Activated T-cell treated with anti-CD3 and anti-CD28 coated beads, Interleukin-2, amount 50 U/mL, for 4 hours (primary cell): ENCODE results near the gene GSS. TPM values are rescaled to one million over a fixed set of nuclear protein-coding genes. Genes with fewer than 3 reads are reported as not detected.
A peak's percentile ranks its signal among the peaks of the same experiment; 100 is the strongest.
"Not testable (repeated sequence)": the region's sequence is repeated elsewhere in the genome, so short reads cannot be mapped to it uniquely, and the experiment has no call there.

Source experiments
- ATAC-seq, 2 donors: fragments of 200-7000 bp; cut with Tn5 transposase; one replicate each; pipeline ENCODE4 v1.10.0; 2021
- DNase-seq: peaks from one replicate; pipeline ENCODE4 v3.0.0-alpha.2; 2020
- H3K27me3 Mint-ChIP-seq: one replicate; pipeline ENCODE4 v1.8.0; 2021; ENCODE audit warnings: low read depth, mixed read lengths
- H3K36me3 Mint-ChIP-seq: one replicate; pipeline ENCODE4 v1.8.0; 2022; ENCODE audit warnings: mixed read lengths; ENCODE audit not compliant: insufficient read depth
- H3K4me1 Mint-ChIP-seq: one replicate; pipeline ENCODE4 v1.8.0; 2021; ENCODE audit warnings: low read depth, mixed read lengths
- H3K4me3 Mint-ChIP-seq: one replicate; pipeline ENCODE4 v1.8.0; 2021; ENCODE audit warnings: mild to moderate bottlenecking, moderate library complexity, mixed read lengths
- H3K9me3 Mint-ChIP-seq: one replicate; pipeline ENCODE4 v1.8.0; 2021; ENCODE audit warnings: mixed read lengths
- total RNA-seq, 3 donors: library from RNA; stranded (reverse); gene quantifications; one replicate each; pipeline ENCODE4 v1.2.1, GENCODE V29; 2021

Gene GSS
- total RNA-seq, 3 donors from 2014 or later = 47.8 to 56.2 (median 51.3) TPM

DNA sequence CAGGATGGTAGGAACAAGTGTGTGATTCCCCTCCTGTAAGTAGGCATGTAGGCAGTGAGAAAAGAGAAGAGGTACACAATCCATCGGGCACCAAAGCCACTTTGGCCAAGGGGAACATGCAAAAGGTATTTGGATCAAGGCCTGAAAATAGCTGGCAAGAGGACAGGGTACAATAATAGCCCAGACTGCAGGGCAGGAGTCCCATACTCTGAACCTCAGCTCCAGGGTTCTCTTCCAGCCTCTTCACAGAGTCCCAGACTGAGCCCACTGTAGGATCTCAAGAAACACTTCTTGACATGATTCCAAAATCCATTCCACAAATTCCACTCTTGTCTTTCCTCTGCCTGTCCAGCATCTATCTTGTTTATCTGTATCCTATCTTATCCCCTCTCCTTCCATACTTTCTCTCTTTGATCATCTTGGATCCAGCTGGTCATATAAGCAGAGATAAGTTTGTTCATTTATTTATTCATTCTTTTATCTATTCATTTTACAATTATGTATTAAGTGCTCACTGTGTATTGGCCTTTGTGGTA, 59.5 kb downstream of the GSS start:
- H3K4me1 Mint-ChIP-seq = peaks cover 13% of the 10 kb centered on the region
- no peak for DNase-seq
- no peaks in the 10 kb centered on the region for H3K36me3 Mint-ChIP-seq
- no peaks in the 10 kb centered on the region for H3K27me3 Mint-ChIP-seq
- no peak overlapping the region for H3K4me3 Mint-ChIP-seq
- H3K9me3 Mint-ChIP-seq = no peaks in the 10 kb centered on the region
- ATAC-seq = no peak

DNA sequence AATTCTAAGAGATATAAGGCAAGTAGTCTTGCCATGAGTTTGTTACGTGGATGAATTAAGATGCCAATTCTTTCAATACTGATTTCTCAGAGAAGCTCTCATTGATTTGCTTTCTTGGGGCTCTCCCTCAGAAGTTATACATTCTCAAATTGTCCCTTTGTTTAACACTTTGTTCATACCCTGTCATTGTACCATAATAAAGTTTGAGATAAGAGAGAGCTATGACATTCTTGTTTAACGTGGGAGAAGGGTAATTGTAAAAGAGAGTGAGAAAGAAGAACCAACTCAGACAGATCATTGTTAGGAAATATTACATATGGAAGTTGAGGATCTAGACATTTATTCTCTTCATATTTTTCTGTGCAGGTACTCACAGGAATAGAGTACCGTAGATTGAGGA, 60.1 kb downstream of the GSS start:
- H3K4me3 Mint-ChIP-seq = no peak overlapping the region
- DNase-seq = no peak
- no peaks in the 10 kb centered on the region for H3K9me3 Mint-ChIP-seq
- H3K27me3 Mint-ChIP-seq = no peaks in the 10 kb centered on the region
- peaks cover 20% of the 10 kb centered on the region for H3K4me1 Mint-ChIP-seq
- H3K36me3 Mint-ChIP-seq = no peaks in the 10 kb centered on the region
- no peak for ATAC-seq

GRCh38 chr20:34894723-34895122, 60.9 kb downstream of the GSS start:
- Mint-ChIP-seq H3K4me3 (no peak overlapping the region), H3K4me1 (peaks cover 27% of the 10 kb centered on the region), H3K36me3 (no peaks in the 10 kb centered on the region), H3K27me3 (no peaks in the 10 kb centered on the region), H3K9me3 (no peaks in the 10 kb centered on the region)
- ATAC-seq = no peak
- DNase-seq = no peak

DNA sequence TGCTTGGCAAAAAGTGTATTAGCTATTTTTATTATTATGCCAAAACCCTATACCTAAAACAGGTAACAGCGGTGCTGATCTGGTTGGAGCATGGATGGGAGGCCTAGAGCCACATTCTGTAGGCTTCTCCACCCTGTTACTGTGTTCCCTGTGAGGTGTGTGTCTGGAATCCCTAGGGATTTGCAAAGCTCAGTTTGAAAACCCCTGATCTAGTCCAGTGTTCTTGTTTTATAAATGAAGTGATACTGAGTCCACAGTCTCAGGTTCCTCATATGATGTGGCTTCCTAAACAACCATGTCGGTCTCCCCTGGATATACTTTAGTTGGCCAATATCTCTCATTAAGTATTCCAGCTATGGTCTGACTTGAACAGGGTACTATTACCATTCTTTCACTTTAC, 62.9 kb downstream of the GSS start:
- peaks cover 31% of the 10 kb centered on the region for H3K4me1 Mint-ChIP-seq
- H3K9me3 Mint-ChIP-seq = no peaks in the 10 kb centered on the region
- H3K4me3 Mint-ChIP-seq = no peak overlapping the region
- peaks cover 4% of the 10 kb centered on the region for H3K36me3 Mint-ChIP-seq
- DNase-seq (no peak), ATAC-seq (no peak)
- no peaks in the 10 kb centered on the region for H3K27me3 Mint-ChIP-seq

GRCh38 chr20:34891166-34892062, 64.2 kb downstream of the GSS start:
- H3K4me3 Mint-ChIP-seq = no peak overlapping the region
- H3K4me1 Mint-ChIP-seq = peaks cover 31% of the 10 kb centered on the region
- H3K9me3 Mint-ChIP-seq = no peaks in the 10 kb centered on the region
- ATAC-seq (peak; percentile 97 to 98), DNase-seq (no peak)
- no peaks in the 10 kb centered on the region for H3K27me3 Mint-ChIP-seq
- H3K36me3 Mint-ChIP-seq = peaks cover 6% of the 10 kb centered on the region

- no peak for DNase-seq
- Mint-ChIP-seq H3K9me3 (no peaks in the 10 kb centered on the region), H3K36me3 (peaks cover 6% of the 10 kb centered on the region), H3K4me1 (peaks cover 31% of the 10 kb centered on the region), H3K27me3 (no peaks in the 10 kb centered on the region), H3K4me3 (no peak overlapping the region)
- ATAC-seq = no peak
These were observed 67.1 kb downstream of the GSS start for GRCh38 chr20:34888468-34888867.

GRCh38 chr20:34887023-34887422, 68.6 kb downstream of the GSS start:
- Mint-ChIP-seq H3K27me3 (no peaks in the 10 kb centered on the region), H3K9me3 (no peaks in the 10 kb centered on the region), H3K4me1 (peaks cover 27% of the 10 kb centered on the region)

DNA sequence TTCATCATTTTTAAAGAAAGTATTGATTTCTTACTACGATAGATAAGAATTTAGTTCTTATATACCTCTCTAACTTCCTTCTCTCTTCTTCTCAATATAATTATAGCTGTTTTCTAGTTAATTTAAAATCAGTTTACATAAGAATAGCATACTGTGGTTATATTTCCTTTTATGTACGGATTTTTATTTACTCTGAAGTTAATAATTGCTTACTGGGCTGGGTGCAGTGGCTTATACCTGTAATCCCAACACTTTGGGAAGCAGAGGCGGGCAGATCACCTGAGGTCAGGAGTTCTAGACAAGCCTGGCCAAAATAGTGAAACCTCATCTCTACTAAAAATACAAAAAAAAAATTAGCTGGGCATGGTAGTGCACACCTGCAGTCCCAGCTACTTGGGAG, 69.5 kb downstream of the GSS start:
- H3K27me3 Mint-ChIP-seq = no peaks in the 10 kb centered on the region
- ATAC-seq (no peak), DNase-seq (no peak)
- peaks cover 18% of the 10 kb centered on the region for H3K4me1 Mint-ChIP-seq
- peaks cover 6% of the 10 kb centered on the region for H3K36me3 Mint-ChIP-seq
- H3K9me3 Mint-ChIP-seq = no peaks in the 10 kb centered on the region
- no peak overlapping the region for H3K4me3 Mint-ChIP-seq

More at GRCh38 chr20:34887023-34887422, 68.6 kb downstream of the GSS start:
- no peak for DNase-seq
- ATAC-seq = no peak
- Mint-ChIP-seq H3K4me3 (no peak overlapping the region), H3K36me3 (peaks cover 6% of the 10 kb centered on the region)

DNA sequence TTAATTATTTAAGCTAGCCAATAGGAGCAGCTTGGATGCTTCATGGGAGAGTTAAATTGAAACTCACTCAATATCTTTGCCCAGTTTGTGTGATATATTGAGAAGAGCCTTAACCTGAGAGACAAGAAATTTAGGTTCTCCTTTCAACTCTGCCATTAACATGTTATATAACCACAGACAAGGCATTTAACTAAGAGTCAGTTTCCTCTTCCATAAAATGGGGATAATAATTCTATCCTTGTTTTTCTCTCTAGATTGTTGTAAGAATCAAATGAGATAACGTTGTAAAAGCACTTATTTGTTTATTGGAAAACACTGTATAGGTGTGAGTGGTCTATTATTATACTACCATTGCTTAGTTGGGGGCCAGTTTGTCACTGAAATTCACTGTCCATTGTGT, 71.3 kb downstream of the GSS start:
- DNase-seq (no peak), ATAC-seq (no peak)
- Mint-ChIP-seq H3K9me3 (no peaks in the 10 kb centered on the region), H3K36me3 (peaks cover 6% of the 10 kb centered on the region), H3K4me1 (peaks cover 2% of the 10 kb centered on the region), H3K27me3 (no peaks in the 10 kb centered on the region), H3K4me3 (no peak overlapping the region)

- Mint-ChIP-seq H3K36me3 (peaks cover 6% of the 10 kb centered on the region), H3K4me3 (no peak overlapping the region), H3K4me1 (peaks cover 3% of the 10 kb centered on the region), H3K27me3 (no peaks in the 10 kb centered on the region), H3K9me3 (no peaks in the 10 kb centered on the region)
- DNase-seq (no peak), ATAC-seq (no peak)
These were observed 71.8 kb downstream of the GSS start for GRCh38 chr20:34883809-34884208.

GRCh38 chr20:34883087-34883688, 72.4 kb downstream of the GSS start:
- no peaks in the 10 kb centered on the region for H3K27me3 Mint-ChIP-seq
- DNase-seq = no peak
- ATAC-seq = no peak
- no peaks in the 10 kb centered on the region for H3K9me3 Mint-ChIP-seq
- no peak overlapping the region for H3K4me3 Mint-ChIP-seq
- peaks cover 2% of the 10 kb centered on the region for H3K4me1 Mint-ChIP-seq
- H3K36me3 Mint-ChIP-seq = peaks cover 2% of the 10 kb centered on the region

- no peak overlapping the region for H3K4me3 Mint-ChIP-seq
- H3K9me3 Mint-ChIP-seq = no peaks in the 10 kb centered on the region
- ATAC-seq (no peak), DNase-seq (no peak)
- H3K27me3 Mint-ChIP-seq = no peaks in the 10 kb centered on the region
- peaks cover 8% of the 10 kb centered on the region for H3K4me1 Mint-ChIP-seq
- H3K36me3 Mint-ChIP-seq = peaks cover 2% of the 10 kb centered on the region
These were observed 73.9 kb downstream of the GSS start for GRCh38 chr20:34881689-34882088.

GRCh38 chr20:34880971-34881370, 74.6 kb downstream of the GSS start:
- H3K4me1 Mint-ChIP-seq = peaks cover 11% of the 10 kb centered on the region
- ATAC-seq, H3K4me3 Mint-ChIP-seq, H3K27me3 Mint-ChIP-seq, DNase-seq, H3K9me3 Mint-ChIP-seq, H3K36me3 Mint-ChIP-seq: not testable (repeated sequence)

GRCh38 chr20:34880215-34880850, 75.3 kb downstream of the GSS start:
- no peaks in the 10 kb centered on the region for H3K27me3 Mint-ChIP-seq
- DNase-seq (no peak), ATAC-seq (no peak)
- H3K4me3 Mint-ChIP-seq = no peak overlapping the region
- H3K4me1 Mint-ChIP-seq = peaks cover 16% of the 10 kb centered on the region
- H3K36me3 Mint-ChIP-seq = no peaks in the 10 kb centered on the region
- H3K9me3 Mint-ChIP-seq = no peaks in the 10 kb centered on the region
